Tibial nerve (tissue), 3 donors: Measurements from ENCODE around the gene PDE1A.

Experiments
- POLR2A ChIP-seq, 2 donors: fragments of 450-650 bp; IDR thresholded peaks; one replicate each; pipeline ENCODE4 v1.6.1; 2017; ENCODE audit warnings: antibody characterized with exemption in 2 of 2, mild to moderate bottlenecking in 2 of 2, moderate library complexity in 2 of 2
- TF ChIP-seq, protein P1 (sequence below), 5 experiments: fragments of 200-600 bp in 3 of 5; fragments of 450-650 bp in 2 of 5; sonication (generic) in 3 of 5; IDR thresholded peaks; one replicate each; pipeline ENCODE4 v1.5.1; 2016 to 2019; ENCODE audit warnings: antibody characterized with exemption in 5 of 5, mild to moderate bottlenecking in 3 of 5, moderate library complexity in 2 of 5

DNA sequence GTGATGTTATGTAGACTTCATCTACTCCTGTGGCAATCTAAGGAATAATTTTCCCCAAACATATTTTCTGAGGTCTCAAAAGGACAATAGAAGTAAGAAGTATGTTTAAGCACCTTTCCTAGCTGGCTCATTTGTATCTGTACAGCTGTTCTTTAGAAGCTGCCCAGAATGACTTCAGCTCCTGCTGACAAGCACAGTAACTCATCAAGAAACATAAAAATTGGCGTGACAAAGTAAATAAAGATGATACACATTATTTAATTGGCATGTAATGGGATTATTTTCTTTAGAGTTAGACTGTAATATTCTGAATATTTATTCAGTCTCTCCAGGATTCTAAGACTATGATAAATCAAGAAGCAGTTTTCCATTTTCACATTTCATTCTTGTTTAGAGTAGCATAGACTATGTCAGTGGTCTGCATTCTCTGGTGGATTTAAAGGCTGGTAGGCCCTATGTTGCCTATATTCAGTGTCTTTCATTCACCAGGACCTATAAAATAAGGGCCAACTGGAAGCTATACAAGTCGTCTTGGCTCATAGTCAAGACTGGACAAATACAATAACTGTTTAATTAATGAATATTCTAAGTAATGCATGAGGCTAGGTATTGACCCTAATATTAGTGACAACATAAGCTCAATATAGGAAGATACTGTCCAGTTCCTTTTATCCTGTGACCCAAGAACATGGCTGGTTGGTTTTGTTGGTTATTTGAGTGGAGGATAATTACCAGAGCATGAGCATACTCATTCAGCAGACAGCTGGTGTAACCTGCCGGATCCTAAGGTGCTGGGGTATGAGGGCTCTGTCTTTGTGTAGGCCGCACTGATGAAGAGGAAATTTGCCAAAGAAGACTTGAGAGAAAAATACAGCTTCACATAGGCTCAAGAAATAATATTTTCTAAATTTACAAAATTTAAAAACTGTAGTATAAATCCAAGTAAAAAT lies 107.0 kb downstream of the PDE1A start:
- TF ChIP-seq, protein P1, sequence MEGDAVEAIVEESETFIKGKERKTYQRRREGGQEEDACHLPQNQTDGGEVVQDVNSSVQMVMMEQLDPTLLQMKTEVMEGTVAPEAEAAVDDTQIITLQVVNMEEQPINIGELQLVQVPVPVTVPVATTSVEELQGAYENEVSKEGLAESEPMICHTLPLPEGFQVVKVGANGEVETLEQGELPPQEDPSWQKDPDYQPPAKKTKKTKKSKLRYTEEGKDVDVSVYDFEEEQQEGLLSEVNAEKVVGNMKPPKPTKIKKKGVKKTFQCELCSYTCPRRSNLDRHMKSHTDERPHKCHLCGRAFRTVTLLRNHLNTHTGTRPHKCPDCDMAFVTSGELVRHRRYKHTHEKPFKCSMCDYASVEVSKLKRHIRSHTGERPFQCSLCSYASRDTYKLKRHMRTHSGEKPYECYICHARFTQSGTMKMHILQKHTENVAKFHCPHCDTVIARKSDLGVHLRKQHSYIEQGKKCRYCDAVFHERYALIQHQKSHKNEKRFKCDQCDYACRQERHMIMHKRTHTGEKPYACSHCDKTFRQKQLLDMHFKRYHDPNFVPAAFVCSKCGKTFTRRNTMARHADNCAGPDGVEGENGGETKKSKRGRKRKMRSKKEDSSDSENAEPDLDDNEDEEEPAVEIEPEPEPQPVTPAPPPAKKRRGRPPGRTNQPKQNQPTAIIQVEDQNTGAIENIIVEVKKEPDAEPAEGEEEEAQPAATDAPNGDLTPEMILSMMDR (IDR thresholded peaks at IDR 0.05) = no peak
- no peak for TF ChIP-seq POLR2A (IDR thresholded peaks at IDR 0.05)
